Measurements from ENCODE around the gene ABCC1.

GRCh38 chr16:16096121-16096857 is 146.9 kb downstream of the ABCC1 start:
- 0 out of 2 replicates have a peak, but pooled peaks have one; percentile 12 for TF ChIP-seq CTCF (conservative IDR thresholded peaks at IDR 0.05; ENCODE audit: low read depth, low read length)
- TF ChIP-seq EZH2 (IDR thresholded peaks at IDR 0.05; ENCODE audit: borderline replicate concordance, low read depth, low read length, poor library complexity, severe bottlenecking) = no peak
